ENCODE results near the gene ZBTB20.

DNA sequence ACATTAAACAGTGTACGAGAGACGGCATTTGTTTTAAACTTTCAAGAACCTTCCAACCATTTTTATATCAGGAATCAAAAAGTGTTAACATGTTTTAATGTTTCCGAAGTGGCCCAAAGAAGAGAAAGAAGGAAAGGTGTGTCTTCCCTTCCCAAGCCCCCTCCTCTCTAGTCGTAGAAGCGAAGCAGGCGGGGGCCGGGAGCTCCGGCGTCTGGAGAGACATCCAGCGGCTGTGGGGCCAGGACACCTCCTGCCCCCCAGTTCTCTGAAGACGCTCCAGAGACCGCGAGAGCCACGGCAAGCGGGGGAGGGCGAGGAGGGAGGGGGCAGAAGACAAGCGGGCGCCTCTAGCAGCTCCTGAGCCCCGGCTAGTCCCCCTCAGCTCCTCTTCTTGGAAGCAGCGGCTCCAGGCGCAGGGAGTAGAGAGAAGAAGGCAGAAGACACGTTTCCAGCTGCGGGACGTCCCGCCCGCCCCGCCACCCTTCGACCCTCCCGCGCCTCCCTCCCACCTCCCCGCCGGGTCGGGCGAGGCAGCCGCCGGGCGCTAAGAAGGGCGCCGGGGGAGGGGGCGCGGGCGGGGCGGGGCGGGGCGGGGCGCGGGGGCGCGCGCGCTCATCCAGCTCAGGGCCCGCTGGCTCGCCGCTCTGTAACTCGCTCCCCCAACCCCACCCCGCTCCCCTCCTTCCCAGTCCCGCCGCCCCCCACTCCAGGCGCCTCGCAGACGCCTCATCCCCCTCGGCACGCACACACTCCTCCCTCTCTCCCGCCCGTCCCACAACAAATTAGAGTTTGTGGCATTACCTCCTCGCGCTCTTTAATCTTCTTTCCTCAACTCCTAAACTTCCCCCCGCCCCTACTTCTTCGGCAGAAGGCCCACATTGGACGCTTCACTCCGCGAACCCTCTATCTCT lies at the start of gene ZBTB20:
- no peak for TF ChIP-seq EZH2 (IDR thresholded peaks at IDR 0.05; ENCODE audit: low read length, missing control alignments)
- TF ChIP-seq, protein P1, sequence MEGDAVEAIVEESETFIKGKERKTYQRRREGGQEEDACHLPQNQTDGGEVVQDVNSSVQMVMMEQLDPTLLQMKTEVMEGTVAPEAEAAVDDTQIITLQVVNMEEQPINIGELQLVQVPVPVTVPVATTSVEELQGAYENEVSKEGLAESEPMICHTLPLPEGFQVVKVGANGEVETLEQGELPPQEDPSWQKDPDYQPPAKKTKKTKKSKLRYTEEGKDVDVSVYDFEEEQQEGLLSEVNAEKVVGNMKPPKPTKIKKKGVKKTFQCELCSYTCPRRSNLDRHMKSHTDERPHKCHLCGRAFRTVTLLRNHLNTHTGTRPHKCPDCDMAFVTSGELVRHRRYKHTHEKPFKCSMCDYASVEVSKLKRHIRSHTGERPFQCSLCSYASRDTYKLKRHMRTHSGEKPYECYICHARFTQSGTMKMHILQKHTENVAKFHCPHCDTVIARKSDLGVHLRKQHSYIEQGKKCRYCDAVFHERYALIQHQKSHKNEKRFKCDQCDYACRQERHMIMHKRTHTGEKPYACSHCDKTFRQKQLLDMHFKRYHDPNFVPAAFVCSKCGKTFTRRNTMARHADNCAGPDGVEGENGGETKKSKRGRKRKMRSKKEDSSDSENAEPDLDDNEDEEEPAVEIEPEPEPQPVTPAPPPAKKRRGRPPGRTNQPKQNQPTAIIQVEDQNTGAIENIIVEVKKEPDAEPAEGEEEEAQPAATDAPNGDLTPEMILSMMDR (conservative IDR thresholded peaks at IDR 0.05 in 1 of 2, IDR thresholded peaks at IDR 0.05 in 1 of 2; ENCODE audit: low read depth in 1 of 2, low read length in 2 of 2), result no peak
